ENCODE results near the gene ARHGEF40.

The ARHGEF40 gene
- long read RNA-seq, donor 1, full-length matches to known transcripts = 7 of 47 reads
- long read RNA-seq, donor 1, partial matches to known transcripts = 34 of 47 reads
- long read RNA-seq, donor 1, other reads (novel, unspliced or antisense) = 6 of 47 reads
- long read RNA-seq, donor 2, partial matches to known transcripts = 22 of 25 reads
- long read RNA-seq, donor 2, other reads (novel, unspliced or antisense) = 0 of 25 reads
- long read RNA-seq, donor 3 = 0 reads
- long read RNA-seq, donor 4, transcript ARHGEF40-208 (3 exons, 794 nt) = major isoform, 6 of 15 reads
- long read RNA-seq, donor 4, partial matches to known transcripts = 8 of 15 reads
- long read RNA-seq, donor 4, other reads (novel, unspliced or antisense) = 0 of 15 reads
- long read RNA-seq, donor 5, full-length matches to known transcripts = 4 of 81 reads
- long read RNA-seq, donor 5, partial matches to known transcripts = 69 of 81 reads
- long read RNA-seq, donor 5, other reads (novel, unspliced or antisense) = 8 of 81 reads
- long read RNA-seq, donor 6, full-length matches to known transcripts = 2 of 34 reads
- long read RNA-seq, donor 6, partial matches to known transcripts = 32 of 34 reads
- long read RNA-seq, donor 6, other reads (novel, unspliced or antisense) = 0 of 34 reads
- long read RNA-seq, donor 7 = 0 reads
- long read RNA-seq, donor 8, full-length matches to known transcripts = 6 of 30 reads
- long read RNA-seq, donor 8, partial matches to known transcripts = 18 of 30 reads
- long read RNA-seq, donor 8, other reads (novel, unspliced or antisense) = 6 of 30 reads

DNA sequence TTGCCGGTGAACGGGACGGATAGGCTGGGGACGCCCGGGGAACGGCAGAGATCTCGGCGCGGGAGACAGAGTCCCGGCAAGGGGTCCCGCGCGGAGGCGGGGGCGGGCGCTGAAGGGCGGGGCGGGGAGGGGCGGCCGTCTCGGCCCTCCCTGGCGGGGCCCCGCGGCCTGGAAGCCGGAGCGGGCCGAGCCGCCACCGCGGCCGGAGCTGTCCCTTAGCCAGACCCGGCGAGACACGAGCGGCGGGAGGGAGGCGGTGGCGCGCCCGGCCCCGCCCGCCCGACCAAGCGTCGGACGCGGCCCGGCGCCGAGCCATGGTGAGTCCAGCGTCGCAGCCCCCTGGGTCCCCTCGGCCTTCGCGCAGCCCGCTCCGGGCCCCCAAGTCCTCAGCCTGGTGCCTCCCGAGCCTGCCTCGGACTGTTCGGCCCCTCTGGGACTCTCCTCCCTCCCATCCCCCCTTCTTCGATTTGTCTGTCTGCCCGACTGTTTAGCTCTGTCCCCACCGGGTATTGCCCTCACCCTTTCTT lies at the start of gene ARHGEF40:
Gene ARHGEF40 (plus strand): TSS at position 222 of the 527 bp plus-strand sequence. CDS start 93 bp downstream, at position 315.
- peak; percentile 87 for DNase-seq

DNA sequence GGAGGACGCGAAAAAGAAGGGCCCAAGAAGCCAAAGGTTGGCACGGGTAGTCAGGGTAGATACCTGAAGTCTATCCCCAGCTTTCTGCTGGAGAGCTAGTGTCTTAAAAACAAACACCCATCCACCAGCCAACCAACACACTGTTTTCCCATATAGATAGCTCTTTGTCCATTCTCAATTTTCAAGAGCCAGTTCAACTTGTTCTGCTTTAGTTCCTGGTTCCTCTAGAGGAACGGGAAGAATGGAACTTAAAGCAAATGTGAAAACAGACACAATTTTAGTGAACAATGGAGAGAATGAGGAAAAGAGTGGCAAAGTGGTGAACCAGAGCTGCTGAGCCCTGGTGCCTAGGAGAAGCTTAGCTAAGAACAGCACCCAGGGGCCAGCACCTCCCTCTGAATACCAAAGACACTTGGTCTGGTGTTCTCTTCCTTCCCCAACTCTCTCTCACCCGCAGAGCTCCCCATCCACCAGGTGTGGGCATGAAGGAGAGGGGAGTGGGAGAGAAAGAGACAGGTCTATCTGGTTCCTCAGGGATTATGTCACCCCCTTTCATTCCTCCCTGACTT lies 49.0 kb upstream of the ARHGEF40 start:
- no peak for DNase-seq

DNA sequence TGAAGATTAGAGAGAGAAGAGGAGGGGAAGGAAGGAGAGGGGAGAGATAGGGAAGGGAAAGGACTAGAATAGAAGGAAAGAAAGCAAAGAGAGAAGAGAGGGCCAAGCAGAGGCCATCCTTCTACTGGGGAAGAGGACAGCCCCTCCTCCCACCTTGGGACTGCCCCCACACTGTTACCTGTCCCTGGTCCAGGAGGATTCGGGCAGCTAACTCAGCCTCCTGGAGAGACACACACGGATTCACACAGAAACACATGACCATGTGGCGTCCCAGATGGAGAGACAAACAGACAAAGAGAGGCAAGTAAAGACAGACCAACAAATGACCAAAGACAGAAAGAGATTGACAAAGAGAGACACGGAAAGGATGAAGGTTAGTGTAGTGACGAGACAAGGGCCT lies 47.4 kb upstream of the ARHGEF40 start:
- no peak for DNase-seq

DNA sequence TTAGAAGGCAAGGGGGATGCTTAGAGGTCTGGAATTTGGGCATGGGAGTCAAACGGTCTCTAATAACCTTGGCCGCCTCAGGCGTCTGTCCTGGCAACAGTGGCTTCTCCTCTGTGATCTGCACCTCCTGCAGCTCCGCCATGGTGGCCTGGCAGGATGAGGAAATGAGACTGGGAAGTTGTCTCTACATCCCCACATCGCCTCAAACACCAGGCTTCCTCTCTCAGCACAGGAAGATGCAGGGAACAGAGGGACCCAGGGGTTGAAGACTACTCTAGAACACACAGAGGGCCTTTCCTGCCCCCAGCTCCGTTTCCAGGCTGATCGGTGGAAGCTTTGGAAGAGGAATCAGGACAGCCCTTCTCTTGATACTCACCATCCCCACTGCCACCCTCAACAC lies 46.9 kb upstream of the ARHGEF40 start:
- DNase-seq = no peak

DNA sequence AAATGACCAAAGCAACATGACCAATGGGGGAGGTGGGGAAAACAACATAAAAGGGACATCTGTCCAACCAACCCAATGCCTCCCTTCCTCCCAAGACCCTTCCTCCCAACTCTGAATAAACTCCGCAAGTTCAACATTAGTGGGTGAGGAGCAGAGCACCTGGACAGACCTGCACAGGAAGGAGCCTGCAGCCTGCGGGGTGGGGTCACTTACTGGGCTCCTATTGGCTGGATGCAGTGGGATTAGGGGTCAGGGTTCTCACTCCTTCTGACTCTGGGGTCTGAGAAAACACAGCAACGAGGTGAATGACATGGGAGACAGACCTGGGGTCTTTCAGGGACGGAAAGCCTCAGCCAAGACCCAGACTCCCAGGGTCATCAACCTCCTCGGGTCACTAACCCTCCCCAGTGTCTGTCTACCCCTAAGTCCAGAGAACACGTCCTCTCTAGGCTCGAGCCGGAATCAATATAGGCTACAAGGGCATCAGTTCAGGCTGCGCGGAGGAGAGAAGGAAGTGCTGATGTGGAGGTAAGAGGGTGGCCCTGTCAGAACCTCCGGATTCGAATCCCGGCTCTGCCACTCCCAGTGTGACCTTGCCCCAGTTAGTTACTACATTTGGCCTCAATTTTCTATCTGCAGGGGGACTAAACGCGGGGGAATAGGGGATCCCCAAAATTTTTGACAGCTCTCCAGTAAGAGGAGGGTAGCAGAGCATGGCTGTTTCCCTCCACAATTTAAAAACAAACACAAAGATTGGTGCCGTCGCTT lies 46.1 kb upstream of the ARHGEF40 start:
- DNase-seq = no peak

DNA sequence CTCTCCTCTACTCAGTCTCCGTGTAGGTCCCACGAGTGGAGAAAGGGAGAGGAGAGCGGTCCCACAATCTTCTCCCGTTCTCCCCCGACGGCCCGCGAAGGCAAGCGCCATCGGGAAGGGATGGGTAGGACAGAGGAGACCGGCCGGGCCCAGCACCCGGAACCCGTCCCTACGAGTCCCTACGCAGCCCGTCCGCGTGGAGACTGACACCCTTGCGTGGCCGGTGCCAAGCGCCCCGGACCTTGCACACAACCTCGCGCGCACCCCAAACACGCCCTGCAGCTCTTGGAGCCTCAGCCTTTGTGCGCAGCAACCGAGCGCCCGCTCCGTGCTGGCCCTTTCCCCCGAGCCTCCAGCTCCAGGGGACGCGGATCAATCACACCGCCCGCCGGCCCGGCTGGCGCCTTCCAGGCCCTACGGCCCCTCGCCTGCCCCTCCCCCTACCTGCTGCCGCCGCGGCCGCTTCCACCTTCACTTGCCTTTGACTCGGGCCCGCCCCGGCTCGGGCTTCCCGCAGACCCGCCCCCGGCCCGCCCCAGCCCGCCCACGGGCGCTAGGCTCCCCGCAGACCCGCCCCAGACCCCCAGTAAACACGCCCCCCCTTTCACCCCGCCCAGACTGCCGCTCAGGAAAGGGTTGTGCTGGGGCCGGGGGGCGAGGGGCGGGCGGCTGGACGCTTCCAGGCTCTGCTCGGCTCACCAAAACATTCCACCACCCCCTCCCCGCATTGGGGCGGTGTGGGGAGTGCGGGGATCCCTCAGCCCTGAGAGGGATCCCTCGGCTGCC lies 45.3 kb upstream of the ARHGEF40 start, which contains the start of gene NDRG2:
Gene NDRG2 (minus strand): TSS at position 477 of the 786 bp plus-strand sequence. CDS start 1,746 bp downstream, outside the sequence.
- DNase-seq = peak; percentile 87

DNA sequence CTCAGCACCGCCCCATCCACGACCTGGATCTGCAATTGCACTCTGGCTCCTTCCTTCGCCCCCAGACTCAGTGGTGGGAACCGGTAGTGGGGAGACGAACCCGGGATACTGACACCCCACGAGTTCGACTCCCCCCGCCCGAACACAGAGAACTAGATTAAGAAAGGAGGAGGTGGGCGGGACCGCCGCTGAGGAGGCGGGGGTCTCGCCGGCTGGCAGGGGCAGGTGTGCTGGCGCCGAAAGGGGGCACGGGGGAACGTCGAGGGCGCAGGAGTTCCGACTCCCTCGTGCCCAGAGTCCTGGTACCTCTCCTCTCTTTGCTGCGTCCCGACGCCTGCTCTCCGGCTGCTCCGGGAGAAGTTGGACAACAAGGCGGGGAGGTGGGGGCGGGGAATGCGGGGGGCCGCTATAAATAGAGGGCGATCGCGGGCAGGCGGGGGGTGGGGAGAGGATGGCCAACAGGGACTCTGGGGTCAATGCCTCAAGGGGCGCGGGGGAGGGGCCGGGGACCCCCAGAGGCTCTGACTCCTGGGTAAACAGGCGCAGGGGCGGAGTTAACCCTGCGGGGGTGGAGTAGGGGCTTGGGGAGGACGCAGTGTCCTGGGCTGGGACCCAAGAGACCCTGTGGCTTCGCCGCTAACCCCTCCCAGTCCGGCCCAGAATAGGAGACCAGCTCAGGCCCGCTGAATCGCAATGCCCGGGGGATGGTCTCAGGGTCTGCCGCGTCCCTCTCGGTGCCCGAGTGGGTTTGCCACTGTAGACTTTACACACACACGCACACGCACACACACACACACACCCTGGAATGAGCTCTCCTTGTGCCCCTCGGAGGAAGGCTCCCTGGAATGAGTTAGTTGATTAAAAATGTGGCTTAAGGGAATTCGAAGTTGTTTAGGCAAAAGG lies 44.5 kb upstream of the ARHGEF40 start:
- peak; percentile 89 for DNase-seq

DNA sequence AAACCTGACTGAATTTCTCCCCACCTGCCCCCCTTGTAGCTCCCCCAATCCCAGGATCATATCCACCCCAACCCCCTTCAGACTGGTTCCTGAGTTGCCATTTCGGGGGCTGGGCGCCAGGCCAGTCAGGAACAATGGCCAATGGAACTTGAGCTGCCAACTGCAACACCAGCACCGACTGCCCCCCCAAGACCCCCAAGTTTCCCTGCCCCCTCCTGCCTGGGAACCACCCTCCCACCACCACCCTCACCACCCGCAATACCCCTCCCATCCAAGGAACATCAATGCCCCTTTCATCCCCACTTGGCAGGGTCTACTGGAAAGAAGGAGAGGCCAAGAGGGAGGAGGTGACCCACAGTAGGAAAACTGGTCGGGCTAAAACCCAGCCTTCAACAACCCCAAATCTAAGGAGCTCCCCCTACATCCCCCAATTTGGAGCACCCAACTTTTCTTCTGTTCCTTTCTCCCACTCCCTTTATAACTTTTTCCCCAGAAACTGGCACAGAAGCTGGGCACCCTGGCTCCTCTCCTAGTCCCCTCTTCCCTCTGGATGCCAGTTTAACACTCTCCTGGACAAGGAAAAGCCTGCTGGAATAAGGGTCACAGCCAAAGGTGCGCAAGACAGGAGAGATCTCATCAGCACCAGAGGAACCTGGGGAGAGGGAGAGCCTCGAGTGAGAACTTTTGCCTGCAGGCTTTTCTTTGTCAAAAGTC lies 43.7 kb upstream of the ARHGEF40 start:
- DNase-seq = no peak

DNA sequence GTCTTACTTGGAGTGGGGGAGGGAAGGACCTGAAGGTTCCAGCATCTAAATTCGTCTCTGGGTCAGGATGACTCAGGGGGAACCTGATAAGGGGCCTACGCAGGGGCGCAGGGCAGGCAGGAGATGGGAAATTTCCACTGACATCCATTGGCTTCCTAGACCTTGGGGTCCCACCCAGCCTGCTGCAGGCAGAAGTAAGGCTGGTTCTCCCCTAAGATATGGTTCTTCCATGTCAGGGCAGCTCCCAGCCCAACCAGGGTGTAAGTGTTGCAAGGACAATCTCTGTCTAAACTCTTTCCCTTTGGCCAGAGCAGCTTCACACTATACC lies 43.2 kb upstream of the ARHGEF40 start:
- DNase-seq = no peak

DNA sequence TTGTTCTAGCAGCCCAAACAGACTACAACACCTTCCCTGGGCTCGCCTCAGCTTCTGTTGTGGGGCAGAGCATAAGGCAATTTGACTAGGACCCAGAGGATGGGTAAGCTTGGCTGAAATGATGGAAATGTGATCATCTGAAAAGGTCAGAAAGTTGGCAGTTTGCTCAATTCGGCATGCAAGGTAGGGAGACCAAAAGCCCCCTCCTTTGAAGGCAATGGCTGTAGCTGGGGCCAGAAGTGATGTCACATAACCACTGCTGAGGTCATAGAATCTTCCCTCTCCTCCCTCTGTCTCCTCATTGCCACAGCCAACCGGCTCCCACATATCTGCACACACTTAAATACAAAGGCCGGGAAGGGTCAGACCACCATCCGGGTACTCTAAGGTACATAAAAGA lies 40.2 kb upstream of the ARHGEF40 start, which contains the start of gene TPPP2:
Gene TPPP2 (plus strand): TSS at position 301 of the 400 bp plus-strand sequence. CDS start 365 bp downstream, outside the sequence.
- no peak for DNase-seq

DNA sequence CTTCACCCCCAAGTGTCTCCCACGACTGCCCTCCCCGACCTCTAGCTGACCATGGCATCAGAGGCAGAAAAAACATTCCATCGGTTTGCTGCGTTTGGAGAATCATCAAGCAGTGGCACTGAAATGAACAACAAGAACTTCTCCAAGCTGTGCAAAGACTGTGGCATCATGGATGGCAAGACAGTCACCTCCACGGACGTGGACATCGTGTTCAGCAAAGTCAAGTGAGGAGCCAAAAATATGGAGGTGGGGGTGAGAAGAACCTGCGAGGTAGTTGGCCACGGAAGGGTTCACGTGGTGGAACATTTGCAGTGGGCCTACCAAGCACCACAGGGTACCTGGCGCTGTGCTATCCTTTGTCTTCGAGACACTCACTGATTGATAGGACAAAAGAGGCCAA lies 39.6 kb upstream of the ARHGEF40 start:
- no peak for DNase-seq

DNA sequence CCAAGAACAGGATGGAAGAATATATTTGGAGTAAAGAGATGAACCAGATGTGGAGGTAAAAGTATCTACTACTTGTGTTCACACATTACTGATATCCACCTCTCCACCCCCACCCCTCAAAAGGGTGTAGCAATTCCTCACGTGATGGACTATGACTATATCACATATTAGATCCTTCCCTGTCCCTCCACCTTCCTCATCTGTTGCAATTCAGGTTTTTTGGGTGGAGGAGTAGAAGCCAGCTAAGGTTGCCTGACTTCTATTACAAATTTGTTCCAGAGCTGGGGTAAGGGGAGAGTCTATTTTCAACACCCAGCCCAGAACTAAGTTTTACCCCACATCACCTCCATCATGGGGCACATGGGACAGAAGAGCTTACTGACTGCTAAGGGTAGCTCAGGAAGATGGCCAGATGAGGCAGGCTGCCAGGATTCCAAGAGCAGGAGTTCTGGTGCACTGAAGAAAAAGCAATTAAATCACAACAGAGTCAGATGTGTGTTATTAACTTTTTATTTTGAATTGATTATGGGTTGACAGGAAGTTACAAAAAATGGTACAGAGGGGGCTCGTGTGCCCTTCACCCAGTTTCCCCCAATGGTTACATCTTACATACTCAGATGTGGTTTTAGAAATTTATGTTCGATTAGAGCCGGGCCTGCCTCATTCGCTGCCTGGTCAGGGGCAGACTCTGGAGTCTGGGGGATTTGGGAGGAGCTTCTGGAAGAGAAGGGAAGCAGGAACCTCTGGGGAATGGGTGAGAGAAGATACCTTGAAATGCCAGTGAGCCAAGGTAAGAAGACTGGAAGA lies 37.6 kb upstream of the ARHGEF40 start:
- DNase-seq = no peak

DNA sequence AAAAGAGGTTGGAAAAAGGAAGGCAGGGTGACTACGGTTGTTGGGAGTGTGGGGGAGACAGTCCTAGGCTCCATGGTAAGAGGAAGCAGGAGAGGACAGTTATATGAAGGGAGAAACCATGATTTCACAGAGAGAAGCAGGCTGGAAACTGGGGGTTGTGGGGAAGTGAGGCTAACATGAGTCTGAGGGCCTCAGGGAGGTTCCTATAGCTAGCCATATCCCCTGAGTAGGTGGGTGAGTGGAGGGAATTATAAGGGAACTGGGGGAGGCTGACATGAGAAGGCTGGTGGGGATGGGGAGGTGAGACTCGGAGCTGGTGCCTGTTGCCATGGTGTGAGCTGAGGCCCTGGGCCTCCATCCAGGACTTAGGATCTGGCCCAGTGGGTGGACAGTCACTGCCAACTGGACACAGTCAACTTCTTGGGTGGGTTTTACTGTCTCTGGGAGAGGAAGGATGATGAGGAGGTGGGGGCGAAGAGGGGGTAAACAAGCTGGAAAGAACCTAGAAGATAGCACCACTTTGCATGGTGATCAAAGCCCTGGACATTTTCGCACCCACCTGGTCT lies 36.9 kb upstream of the ARHGEF40 start:
- no peak for DNase-seq

DNA sequence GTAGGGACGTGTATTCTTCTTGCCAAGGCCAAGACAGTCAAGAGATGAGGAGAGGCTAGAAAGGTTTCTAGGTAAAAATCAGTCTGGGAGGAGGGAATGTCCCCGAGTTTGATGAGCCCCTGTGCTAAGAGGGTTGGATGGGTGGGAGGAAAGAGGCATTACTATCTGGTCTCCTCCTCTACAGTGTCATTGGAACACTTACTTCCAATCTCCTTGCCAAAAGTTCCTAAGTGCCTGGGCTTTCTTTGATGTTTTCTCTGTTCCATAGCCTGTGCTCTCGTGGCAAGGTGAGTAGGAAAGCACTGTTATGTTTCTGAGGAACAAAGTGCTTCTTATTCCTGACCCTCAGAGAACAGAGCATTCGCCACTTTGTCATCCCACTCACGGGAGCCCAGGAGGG lies 35.4 kb upstream of the ARHGEF40 start, which contains the start of gene RNASE13:
Gene RNASE13 (minus strand): TSS at position 101 of the 400 bp plus-strand sequence. CDS start 519 bp downstream, outside the sequence.
- no peak for DNase-seq

DNA sequence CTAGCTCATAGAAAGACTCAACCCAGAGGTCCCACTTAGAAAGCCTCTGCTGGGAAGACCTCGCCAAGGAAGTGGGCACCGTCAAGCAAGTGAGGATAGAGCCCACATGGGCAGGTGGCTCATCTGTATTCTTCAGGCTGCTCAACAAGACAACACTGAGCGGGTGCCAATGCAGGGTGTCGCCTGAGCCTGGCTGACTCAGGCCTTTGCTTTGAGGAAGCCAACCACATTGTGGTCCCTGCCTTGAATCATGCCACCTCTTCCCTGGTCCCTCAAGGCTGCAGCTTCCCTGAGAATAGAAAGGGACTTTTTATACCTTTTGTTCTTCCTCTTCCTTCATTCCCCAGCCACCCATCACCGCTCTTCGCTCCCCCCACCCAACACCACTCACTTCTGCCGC lies 33.4 kb upstream of the ARHGEF40 start:
- DNase-seq = no peak

DNA sequence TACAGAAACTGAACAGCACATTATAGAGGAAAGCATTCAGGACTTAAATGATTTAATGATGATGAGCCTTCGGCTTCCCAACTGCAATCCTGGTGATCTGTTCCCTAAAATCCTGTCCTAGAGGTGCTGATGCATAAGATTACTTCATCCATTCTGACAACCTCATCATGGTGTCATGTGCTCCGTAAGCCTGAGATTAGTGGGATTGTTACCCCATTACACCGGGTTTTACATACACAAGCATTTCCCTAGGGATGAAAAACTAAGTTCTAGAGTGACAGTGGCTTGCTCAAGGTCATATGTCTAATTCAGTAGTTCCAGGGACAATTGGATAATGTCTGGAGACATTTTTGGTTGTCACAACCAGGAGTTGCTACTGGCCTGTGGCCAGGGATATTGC lies 32.9 kb upstream of the ARHGEF40 start:
- DNase-seq = no peak

DNA sequence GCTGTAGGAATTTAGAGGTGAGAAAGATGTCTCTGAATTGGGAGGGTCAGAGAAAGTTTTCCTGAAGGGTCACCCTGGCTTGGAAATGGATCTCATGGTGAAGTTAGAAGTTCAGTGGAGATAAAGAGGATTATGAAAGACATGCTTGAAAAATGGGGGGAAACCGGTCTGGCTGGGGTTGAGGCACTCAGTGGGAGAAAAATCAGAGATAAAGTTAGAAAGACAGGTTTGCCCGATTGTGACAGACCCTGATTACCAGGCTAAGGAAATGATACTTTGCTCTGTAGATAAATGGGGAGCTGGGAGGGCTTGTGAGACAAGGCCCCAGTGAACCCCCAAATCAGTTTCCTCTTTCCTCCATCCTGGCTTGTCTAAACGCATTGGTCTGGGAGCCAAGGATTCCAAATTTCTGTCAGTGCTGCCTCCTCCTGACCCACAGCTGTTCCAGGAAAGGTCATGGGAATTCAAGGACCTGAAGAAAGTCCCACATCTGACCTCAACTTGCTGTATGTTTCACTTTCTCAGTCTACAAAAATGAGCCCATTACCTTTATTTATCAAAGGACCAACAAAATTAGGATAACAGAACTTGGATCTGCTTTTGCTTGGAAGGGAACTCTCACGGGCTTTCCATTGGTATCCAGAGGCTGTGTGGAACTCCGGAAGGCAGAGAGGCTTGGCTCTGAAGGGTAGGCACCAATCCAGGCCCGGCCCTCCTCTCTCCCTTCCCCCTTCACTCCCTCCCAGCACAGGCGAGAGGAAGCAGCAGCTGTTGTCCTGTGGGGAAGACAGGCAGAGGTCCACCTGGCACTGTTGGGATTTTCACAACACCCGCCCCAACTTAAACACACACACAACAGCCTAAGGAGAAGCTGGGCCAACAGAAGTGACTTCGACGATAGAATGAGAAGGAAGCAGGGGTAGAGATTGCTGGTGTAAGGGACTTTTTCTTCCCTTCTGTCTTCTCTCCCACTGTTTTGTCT lies 31.4 kb upstream of the ARHGEF40 start:
- DNase-seq = peak; percentile 58

Data from right kidney (tissue), 9 donors.